ENCODE data around the gene BRD7. TPM values are rescaled to one million over a fixed set of nuclear protein-coding genes. Genes with fewer than 3 reads are reported as not detected.

Gene BRD7
- total and polyA plus RNA-seq, 2 of the 13 experiments (the other 11 are each of a cell fraction or from before 2014, with no cell fraction given): 82.3 to 149 TPM

- TF ChIP-seq HOMEZ (CRISPR knock-in tag; IDR thresholded peaks at IDR 0.05; ENCODE audit: low read depth) (peak; percentile 71; the same call in 1 of the 2 replicates), ATAD3A (CRISPR knock-in tag; IDR thresholded peaks at IDR 0.05) (no peak), HBP1 (CRISPR knock-in tag; IDR thresholded peaks at IDR 0.05; ENCODE audit: low read depth) (no peak), ZNF563 (CRISPR knock-in tag; IDR thresholded peaks at IDR 0.05) (no peak), KAT7 (CRISPR knock-in tag; IDR thresholded peaks at IDR 0.05; ENCODE audit: borderline replicate concordance) (0 out of 2 replicates have a peak, but pooled peaks have one; percentile 42), ZNF496 (CRISPR knock-in tag; IDR thresholded peaks at IDR 0.05; ENCODE audit: insufficient replicate concordance) (no peak), ZNF652 (CRISPR knock-in tag; IDR thresholded peaks at IDR 0.05; ENCODE audit: borderline replicate concordance, low read depth) (no peak), CSRNP1 (CRISPR knock-in tag; IDR thresholded peaks at IDR 0.05) (no peak), ZNF598 (CRISPR knock-in tag; IDR thresholded peaks at IDR 0.05; ENCODE audit: borderline replicate concordance) (peak; percentile 77; the same call in 1 of the 2 replicates), MNT (IDR thresholded peaks at IDR 0.05) (no peak), JDP2 (CRISPR knock-in tag; IDR thresholded peaks at IDR 0.05; ENCODE audit: borderline replicate concordance) (no peak), ZNF768 (CRISPR knock-in tag; IDR thresholded peaks at IDR 0.05) (peak; percentile 65; the same call in 1 of the 2 replicates), ZFP91 (CRISPR knock-in tag; IDR thresholded peaks at IDR 0.05; ENCODE audit: borderline replicate concordance) (peak; percentile 93), PBX2 (CRISPR knock-in tag; IDR thresholded peaks at IDR 0.05) (no peak), ZNF430 (CRISPR knock-in tag; IDR thresholded peaks at IDR 0.05) (no peak; the same call in none of the 2 replicates), YEATS2 (CRISPR knock-in tag; IDR thresholded peaks at IDR 0.05; ENCODE audit: borderline replicate concordance) (peak; percentile 45; the same call in 1 of the 2 replicates), ZNF10 (CRISPR knock-in tag; IDR thresholded peaks at IDR 0.05; ENCODE audit: borderline replicate concordance, low read depth) (no peak), GFI1 (CRISPR knock-in tag; IDR thresholded peaks at IDR 0.05; ENCODE audit: borderline replicate concordance) (peak; percentile 83), YEATS4 (CRISPR knock-in tag; IDR thresholded peaks at IDR 0.05; ENCODE audit: borderline replicate concordance) (peak; percentile 74; the same call in 1 of the 2 replicates)
These were observed 76.8 kb downstream of the BRD7 start (continued) for GRCh38 chr16:50291719-50292565.

Measured in HepG2 (cell line).